ENCODE data around the gene MRPS12. TPM values are rescaled to one million over a fixed set of nuclear protein-coding genes. Genes with fewer than 3 reads are reported as not detected.
A peak's percentile ranks its signal among the peaks of the same experiment; 100 is the strongest.

The MRPS12 gene
- total and polyA plus RNA-seq, 4 donors = 14.3 to 33.3 (median 20.4) TPM

DNA sequence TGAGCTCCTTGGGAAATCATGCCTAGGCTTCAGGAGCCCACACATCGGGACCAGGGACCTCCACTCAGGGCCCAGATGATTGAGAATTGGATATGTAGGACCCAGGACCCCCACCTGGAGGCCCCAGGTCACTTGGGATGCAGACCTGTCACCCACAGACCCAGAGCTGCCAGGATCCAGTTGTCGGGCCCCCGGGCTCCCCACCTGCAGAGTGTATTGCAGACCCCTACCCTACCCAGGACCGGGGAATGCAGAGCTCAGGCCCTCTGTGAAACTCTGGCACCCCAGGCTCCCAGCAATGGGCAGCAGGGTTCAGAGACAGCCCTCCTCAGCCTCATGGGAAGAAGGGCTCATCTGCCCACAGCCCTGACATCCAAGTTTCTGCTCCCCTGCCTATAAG lies 25.1 kb upstream of the MRPS12 start:
- no peaks in the 10 kb centered on the region for H3K4me1 ChIP-seq (ENCODE audit: control insufficient read depth in 1 of 2, insufficient read depth in 2 of 2, low read length in 2 of 2)
- intact Hi-C loops (cut with DNase I) = no loop called here
- no peaks in the 10 kb centered on the region for H3K9me3 ChIP-seq (ENCODE audit: control insufficient read depth, low read length)
- no peaks in the 10 kb centered on the region for H3K27me3 ChIP-seq (ENCODE audit: control insufficient read depth in 1 of 2, insufficient read depth in 2 of 2, low read length in 1 of 2)
- no peak overlapping the region for H3K27ac ChIP-seq (ENCODE audit: low read depth in 1 of 2, low read length in 2 of 2)
- DNase-seq (no peak), ATAC-seq (ENCODE audit: low FRiP score) (no peak)
- 92 to 97% methylated on average over 4 of the region's 4 CpGs for WGBS, 2 donors
- H3K36me3 ChIP-seq (ENCODE audit: control insufficient read depth in 1 of 2, insufficient read depth in 2 of 2, low read length in 1 of 2) = peaks cover 0 to 8% of the 10 kb centered on the region in 2 donors
- H3K4me3 ChIP-seq (ENCODE audit: low read length in 2 of 2) = no peak overlapping the region

DNA sequence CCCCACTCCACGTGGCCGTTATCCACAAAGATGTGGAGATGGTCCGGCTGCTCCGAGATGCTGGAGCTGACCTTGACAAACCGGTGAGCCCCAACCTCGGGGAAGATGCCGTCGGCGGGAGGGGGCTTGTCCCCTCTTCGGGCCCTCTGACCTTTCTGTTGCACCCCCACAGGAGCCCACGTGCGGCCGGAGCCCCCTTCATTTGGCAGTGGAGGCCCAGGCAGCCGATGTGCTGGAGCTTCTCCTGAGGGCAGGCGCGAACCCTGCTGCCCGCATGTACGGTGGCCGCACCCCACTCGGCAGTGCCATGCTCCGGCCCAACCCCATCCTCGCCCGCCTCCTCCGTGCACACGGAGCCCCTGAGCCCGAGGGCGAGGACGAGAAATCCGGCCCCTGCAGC lies 23.5 kb upstream of the MRPS12 start:
- no peaks in the 10 kb centered on the region for H3K27me3 ChIP-seq (ENCODE audit: control insufficient read depth in 1 of 2, insufficient read depth in 2 of 2, low read length in 1 of 2)
- intact Hi-C loops (cut with DNase I) = no loop called here
- H3K27ac ChIP-seq (ENCODE audit: low read depth in 1 of 2, low read length in 2 of 2) = no peak overlapping the region
- peaks cover 0 to 8% of the 10 kb centered on the region in 2 donors for H3K36me3 ChIP-seq (ENCODE audit: control insufficient read depth in 1 of 2, insufficient read depth in 2 of 2, low read length in 1 of 2)
- H3K4me1 ChIP-seq (ENCODE audit: control insufficient read depth in 1 of 2, insufficient read depth in 2 of 2, low read length in 2 of 2) = no peaks in the 10 kb centered on the region
- H3K9me3 ChIP-seq (ENCODE audit: control insufficient read depth, low read length) = no peaks in the 10 kb centered on the region
- WGBS, 2 donors = 93 to 94% methylated on average over 29 of the region's 29 CpGs
- ATAC-seq (ENCODE audit: low FRiP score) (no peak), DNase-seq (no peak)
- H3K4me3 ChIP-seq (ENCODE audit: low read length in 2 of 2) = no peak overlapping the region

DNA sequence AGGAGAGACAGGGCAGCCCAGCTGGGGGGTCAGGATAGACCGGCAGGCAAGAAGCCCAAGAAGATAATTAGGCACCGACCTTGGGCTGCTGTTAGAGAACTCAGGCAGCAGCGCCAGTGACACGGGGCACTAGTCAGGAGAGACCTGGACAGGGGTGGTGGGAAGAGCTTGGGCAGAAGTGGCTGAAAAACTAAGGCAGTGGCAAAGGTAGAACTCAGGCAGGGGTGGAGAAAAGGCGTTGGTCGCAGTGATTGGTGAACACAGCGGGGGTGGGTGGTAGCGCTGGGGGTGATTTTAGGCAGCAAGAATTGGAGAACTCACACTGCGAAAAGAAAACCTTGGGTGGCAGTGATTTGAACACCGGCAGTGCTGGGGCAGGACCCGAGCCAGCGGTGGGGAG lies 23.1 kb upstream of the MRPS12 start:
- DNase-seq = no peak
- H3K27ac ChIP-seq (ENCODE audit: low read depth in 1 of 2, low read length in 2 of 2) = no peak overlapping the region
- intact Hi-C loops (cut with DNase I) = no loop called here
- 94 to 97% methylated on average over 12 of the region's 12 CpGs for WGBS, 2 donors
- H3K4me3 ChIP-seq (ENCODE audit: low read length in 2 of 2) = no peak overlapping the region
- H3K4me1 ChIP-seq (ENCODE audit: control insufficient read depth in 1 of 2, insufficient read depth in 2 of 2, low read length in 2 of 2) = no peaks in the 10 kb centered on the region
- ATAC-seq (ENCODE audit: low FRiP score) = no peak
- H3K36me3 ChIP-seq (ENCODE audit: control insufficient read depth in 1 of 2, insufficient read depth in 2 of 2, low read length in 1 of 2) = peaks cover 0 to 8% of the 10 kb centered on the region in 2 donors
- H3K9me3 ChIP-seq (ENCODE audit: control insufficient read depth, low read length) = no peaks in the 10 kb centered on the region
- no peaks in the 10 kb centered on the region for H3K27me3 ChIP-seq (ENCODE audit: control insufficient read depth in 1 of 2, insufficient read depth in 2 of 2, low read length in 1 of 2)

DNA sequence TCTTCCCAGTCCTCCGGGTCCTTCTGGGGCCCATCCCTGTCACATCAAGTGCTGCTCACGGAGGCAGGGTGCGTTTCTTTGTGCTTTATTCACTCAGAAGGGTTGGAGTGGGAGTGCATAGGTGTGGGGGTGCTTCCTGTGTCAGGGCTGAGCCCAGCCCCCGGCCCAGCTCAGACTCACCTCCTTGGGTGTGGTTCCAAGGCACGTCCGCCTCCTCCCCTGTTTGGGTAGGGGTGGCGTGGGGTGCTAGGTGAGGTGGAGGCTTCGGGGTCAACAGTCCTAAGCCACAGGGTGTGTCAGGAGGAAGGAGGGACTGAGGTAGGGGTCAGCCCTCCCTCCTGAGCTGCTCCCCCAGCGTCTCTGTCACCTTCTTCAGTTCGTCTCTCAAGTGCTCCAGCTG lies 21.8 kb upstream of the MRPS12 start:
- H3K27ac ChIP-seq (ENCODE audit: low read depth in 1 of 2, low read length in 2 of 2) = no peak overlapping the region
- WGBS, 2 donors = 78 to 84% methylated on average over 10 of the region's 10 CpGs
- no peaks in the 10 kb centered on the region for H3K4me1 ChIP-seq (ENCODE audit: control insufficient read depth in 1 of 2, insufficient read depth in 2 of 2, low read length in 2 of 2)
- no peak overlapping the region for H3K4me3 ChIP-seq (ENCODE audit: low read length in 2 of 2)
- no peaks in the 10 kb centered on the region for H3K9me3 ChIP-seq (ENCODE audit: control insufficient read depth, low read length)
- intact Hi-C loops (cut with DNase I) = no loop called here
- DNase-seq = no peak
- no peaks in the 10 kb centered on the region for H3K27me3 ChIP-seq (ENCODE audit: control insufficient read depth in 1 of 2, insufficient read depth in 2 of 2, low read length in 1 of 2)
- peaks cover 0 to 8% of the 10 kb centered on the region in 2 donors for H3K36me3 ChIP-seq (ENCODE audit: control insufficient read depth in 1 of 2, insufficient read depth in 2 of 2, low read length in 1 of 2)
- ATAC-seq (ENCODE audit: low FRiP score) = no peak

DNA sequence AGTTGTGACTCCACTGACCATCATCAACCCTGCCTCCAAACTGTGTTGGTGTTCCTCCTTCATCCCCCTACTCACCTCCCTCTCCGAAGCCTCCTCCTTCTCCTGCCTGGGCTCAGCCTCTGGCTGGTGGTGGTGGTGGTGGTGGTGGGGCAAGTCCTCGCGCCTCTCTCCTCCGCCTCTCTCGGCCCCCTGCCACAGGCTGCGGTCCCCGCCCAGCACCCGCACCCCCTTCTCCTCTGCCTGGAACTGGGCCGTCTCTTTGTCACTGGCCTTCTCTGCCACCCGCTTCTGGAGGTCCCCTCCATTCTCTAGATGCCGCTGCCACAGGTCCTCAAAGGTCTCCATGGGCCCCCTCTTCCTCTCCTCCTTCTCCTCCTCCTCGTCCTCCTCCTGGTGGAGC lies 20.3 kb upstream of the MRPS12 start:
- ATAC-seq (ENCODE audit: low FRiP score) (no peak), DNase-seq (no peak)
- H3K4me3 ChIP-seq (ENCODE audit: low read length in 2 of 2) = no peak overlapping the region
- no peaks in the 10 kb centered on the region for H3K9me3 ChIP-seq (ENCODE audit: control insufficient read depth, low read length)
- no peaks in the 10 kb centered on the region for H3K4me1 ChIP-seq (ENCODE audit: control insufficient read depth in 1 of 2, insufficient read depth in 2 of 2, low read length in 2 of 2)
- H3K27ac ChIP-seq (ENCODE audit: low read depth in 1 of 2, low read length in 2 of 2) = no peak overlapping the region
- 91 to 92% methylated on average over 8 to 12 of the region's 12 CpGs for WGBS, 2 donors
- H3K36me3 ChIP-seq (ENCODE audit: control insufficient read depth in 1 of 2, insufficient read depth in 2 of 2, low read length in 1 of 2) = peaks cover 0 to 2% of the 10 kb centered on the region in 2 donors
- H3K27me3 ChIP-seq (ENCODE audit: control insufficient read depth in 1 of 2, insufficient read depth in 2 of 2, low read length in 1 of 2) = no peaks in the 10 kb centered on the region
- intact Hi-C loops (cut with DNase I) = no loop called here

DNA sequence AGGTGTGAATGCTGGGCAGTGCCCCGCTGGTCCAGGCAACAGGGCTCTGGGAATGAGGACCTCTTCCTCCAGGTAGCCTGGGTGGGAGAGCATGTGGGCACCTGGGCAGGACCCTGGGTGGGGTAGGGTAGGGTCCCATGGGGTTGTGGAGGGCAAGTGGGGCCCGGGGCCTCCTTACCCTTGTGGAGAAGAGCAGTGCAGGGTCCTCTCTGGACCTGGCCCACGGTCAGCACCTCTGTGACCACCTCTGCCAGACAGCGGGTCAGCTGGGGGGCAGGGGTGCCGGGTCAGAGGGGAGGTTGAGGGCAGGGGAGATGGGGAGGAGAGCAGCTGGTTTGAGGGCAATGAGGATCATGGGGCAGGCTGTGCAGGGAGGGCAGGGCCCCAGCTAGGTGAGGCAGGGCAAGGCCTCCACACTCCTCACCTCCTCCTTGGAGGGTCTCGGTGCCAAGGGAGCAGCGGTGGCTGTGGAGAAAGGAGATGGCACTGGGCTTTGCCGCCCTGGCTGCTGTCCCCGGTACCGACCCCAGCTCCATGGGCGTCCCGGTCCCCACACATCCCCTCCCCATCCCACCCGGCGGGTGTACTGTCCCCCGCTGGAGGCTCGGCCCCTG lies 19.2 kb upstream of the MRPS12 start:
- Histone ChIP-seq H3K4me3 (ENCODE audit: low read length in 2 of 2) (no peak overlapping the region), H3K27me3 (ENCODE audit: control insufficient read depth in 1 of 2, insufficient read depth in 2 of 2, low read length in 1 of 2) (no peaks in the 10 kb centered on the region), H3K4me1 (ENCODE audit: control insufficient read depth in 1 of 2, insufficient read depth in 2 of 2, low read length in 2 of 2) (no peaks in the 10 kb centered on the region), H3K36me3 (ENCODE audit: control insufficient read depth in 1 of 2, insufficient read depth in 2 of 2, low read length in 1 of 2) (peaks cover 0 to 2% of the 10 kb centered on the region in 2 donors), H3K27ac (ENCODE audit: low read depth in 1 of 2, low read length in 2 of 2) (no peak overlapping the region), H3K9me3 (ENCODE audit: control insufficient read depth, low read length) (no peaks in the 10 kb centered on the region)
- intact Hi-C loops (cut with DNase I) = no loop called here
- WGBS, 2 donors = 47% methylated on average over 16 of the region's 16 CpGs
- DNase-seq (no peak), ATAC-seq (ENCODE audit: low FRiP score) (peak; percentile 17)

DNA sequence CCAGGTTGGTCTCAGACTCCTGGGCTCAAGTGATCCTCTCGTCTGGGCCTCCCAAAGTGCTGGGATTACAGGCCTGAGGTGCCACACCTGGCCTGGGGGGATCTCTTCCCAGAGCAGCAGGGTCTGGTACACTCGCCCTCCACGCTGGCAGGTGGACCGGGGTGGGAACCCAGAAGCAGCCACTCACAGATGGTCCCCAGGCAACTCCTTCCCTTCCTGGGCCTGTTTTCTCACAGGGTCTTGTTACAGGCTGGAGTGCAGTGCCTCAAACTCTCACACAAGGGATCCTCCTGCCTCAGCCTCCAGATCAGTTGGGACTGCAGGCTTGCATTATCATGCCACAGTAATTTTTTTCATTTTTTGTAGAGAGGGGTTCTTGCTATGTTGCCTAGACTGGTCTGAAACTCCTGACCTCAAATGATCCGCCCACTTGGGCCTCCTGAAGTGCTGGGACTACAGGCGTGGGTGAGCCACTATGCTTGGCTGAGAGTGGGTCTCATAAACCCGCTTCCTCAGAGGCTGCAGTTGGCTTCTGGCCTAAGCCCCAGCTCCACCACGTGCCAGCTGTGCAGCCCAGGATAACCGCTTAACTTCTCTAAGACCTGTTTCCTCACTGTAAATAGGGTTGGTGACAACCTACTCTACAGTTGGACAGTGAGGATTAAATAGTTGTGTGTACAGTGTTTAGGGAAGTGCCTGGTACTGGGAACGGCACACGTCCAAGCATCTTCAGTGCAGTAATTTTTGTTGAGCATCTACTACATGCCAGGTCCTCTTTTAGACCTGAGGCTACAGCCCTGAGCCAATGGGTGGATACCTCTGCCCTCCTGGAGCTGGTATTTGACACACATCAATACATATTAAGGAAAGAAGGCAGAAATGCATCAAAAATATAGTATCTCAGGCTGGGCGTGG lies 17.9 kb upstream of the MRPS12 start:
- no peak for ATAC-seq (ENCODE audit: low FRiP score)
- 76 to 77% methylated on average over 12 of the region's 12 CpGs for WGBS, 2 donors
- intact Hi-C loops (cut with DNase I) = no loop called here
- H3K9me3 ChIP-seq (ENCODE audit: control insufficient read depth, low read length) = no peaks in the 10 kb centered on the region
- H3K27me3 ChIP-seq (ENCODE audit: control insufficient read depth in 1 of 2, insufficient read depth in 2 of 2, low read length in 1 of 2) = no peaks in the 10 kb centered on the region
- H3K36me3 ChIP-seq (ENCODE audit: control insufficient read depth in 1 of 2, insufficient read depth in 2 of 2, low read length in 1 of 2) = no peaks in the 10 kb centered on the region
- DNase-seq = no peak
- H3K4me3 ChIP-seq (ENCODE audit: low read length in 2 of 2) = no peak overlapping the region
- no peaks in the 10 kb centered on the region for H3K4me1 ChIP-seq (ENCODE audit: control insufficient read depth in 1 of 2, insufficient read depth in 2 of 2, low read length in 2 of 2)
- H3K27ac ChIP-seq (ENCODE audit: low read depth in 1 of 2, low read length in 2 of 2) = no peak overlapping the region

DNA sequence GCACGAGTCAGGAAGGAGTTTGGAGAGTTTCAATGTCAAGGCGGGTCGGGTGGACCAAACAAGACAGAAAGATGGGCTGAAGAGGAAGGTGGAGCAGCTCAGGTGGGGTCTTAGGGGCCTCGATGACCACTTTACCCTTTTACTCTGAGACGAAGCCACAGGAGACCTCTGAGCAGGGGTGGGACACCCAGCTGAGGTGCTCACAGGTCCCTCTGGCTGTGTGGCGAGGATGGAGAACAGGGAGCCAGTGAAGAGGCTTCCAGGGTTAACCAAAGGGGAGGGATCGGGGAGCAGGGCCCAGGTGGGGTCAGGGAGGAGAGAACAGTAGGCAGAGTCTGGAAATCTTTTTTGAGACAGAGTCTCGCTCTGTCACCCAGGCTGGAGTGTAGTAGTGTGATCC lies 16.8 kb upstream of the MRPS12 start:
- DNase-seq = peak in 1 of 2 donors; percentile 63
- intact Hi-C loops (cut with DNase I) = no loop called here
- Histone ChIP-seq H3K9me3 (ENCODE audit: control insufficient read depth, low read length) (no peaks in the 10 kb centered on the region), H3K36me3 (ENCODE audit: control insufficient read depth in 1 of 2, insufficient read depth in 2 of 2, low read length in 1 of 2) (no peaks in the 10 kb centered on the region), H3K4me3 (ENCODE audit: low read length in 2 of 2) (no peak overlapping the region), H3K27ac (ENCODE audit: low read depth in 1 of 2, low read length in 2 of 2) (no peak overlapping the region), H3K4me1 (ENCODE audit: control insufficient read depth in 1 of 2, insufficient read depth in 2 of 2, low read length in 2 of 2) (no peaks in the 10 kb centered on the region), H3K27me3 (ENCODE audit: control insufficient read depth in 1 of 2, insufficient read depth in 2 of 2, low read length in 1 of 2) (no peaks in the 10 kb centered on the region)
- no peak for ATAC-seq (ENCODE audit: low FRiP score)
- WGBS, 2 donors = 94 to 96% methylated on average over 8 of the region's 8 CpGs

All from aorta (tissue), 5 donors.